ENCODE data around the gene PYGO2.

GRCh38 chr1:154966111-154966510 lies 4.5 kb upstream of the PYGO2 start:
- TF ChIP-seq CTCF (IDR thresholded peaks at IDR 0.05) (no peak), POLR2AphosphoS5 (IDR thresholded peaks at IDR 0.05) (no peak), POLR2A (IDR thresholded peaks at IDR 0.05) (no peak)

Data from sigmoid colon (tissue), 4 donors.